ENCODE measurements around the gene ITSN1.
"Not testable (repeated sequence)": the region's sequence is repeated elsewhere in the genome, so short reads cannot be mapped to it uniquely, and the experiment has no call there.

GRCh38 chr21:33863191-33863590 is 220.9 kb downstream of the ITSN1 start:
- TF ChIP-seq, protein P1, sequence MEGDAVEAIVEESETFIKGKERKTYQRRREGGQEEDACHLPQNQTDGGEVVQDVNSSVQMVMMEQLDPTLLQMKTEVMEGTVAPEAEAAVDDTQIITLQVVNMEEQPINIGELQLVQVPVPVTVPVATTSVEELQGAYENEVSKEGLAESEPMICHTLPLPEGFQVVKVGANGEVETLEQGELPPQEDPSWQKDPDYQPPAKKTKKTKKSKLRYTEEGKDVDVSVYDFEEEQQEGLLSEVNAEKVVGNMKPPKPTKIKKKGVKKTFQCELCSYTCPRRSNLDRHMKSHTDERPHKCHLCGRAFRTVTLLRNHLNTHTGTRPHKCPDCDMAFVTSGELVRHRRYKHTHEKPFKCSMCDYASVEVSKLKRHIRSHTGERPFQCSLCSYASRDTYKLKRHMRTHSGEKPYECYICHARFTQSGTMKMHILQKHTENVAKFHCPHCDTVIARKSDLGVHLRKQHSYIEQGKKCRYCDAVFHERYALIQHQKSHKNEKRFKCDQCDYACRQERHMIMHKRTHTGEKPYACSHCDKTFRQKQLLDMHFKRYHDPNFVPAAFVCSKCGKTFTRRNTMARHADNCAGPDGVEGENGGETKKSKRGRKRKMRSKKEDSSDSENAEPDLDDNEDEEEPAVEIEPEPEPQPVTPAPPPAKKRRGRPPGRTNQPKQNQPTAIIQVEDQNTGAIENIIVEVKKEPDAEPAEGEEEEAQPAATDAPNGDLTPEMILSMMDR (conservative IDR thresholded peaks at IDR 0.05 in 1 of 2, IDR thresholded peaks at IDR 0.05 in 1 of 2; ENCODE audit: extremely low read depth in 1 of 2, insufficient read depth in 1 of 2, low read depth in 1 of 2, low read length in 2 of 2) = not testable (repeated sequence)
- not testable (repeated sequence) for TF ChIP-seq EZH2 (IDR thresholded peaks at IDR 0.05; ENCODE audit: borderline replicate concordance, low read length)
